MM.1S (cell line): ENCODE data around the gene TMEM163.

ENCODE experiments used
- DNase-seq: peaks from one replicate; pipeline ENCODE4 v3.0.0-alpha.2; 2015
- H2AFZ ChIP-seq: fragments of 300-600 bp; sonication (generic); 2 replicates; pipeline ENCODE4 v1.6.0; 2016; ENCODE audit warnings: antibody characterized with exemption, low read length
- H3F3A ChIP-seq: fragments of 300-600 bp; sonication (generic); 2 replicates; pipeline ENCODE4 v1.6.1; 2016; ENCODE audit warnings: mild to moderate bottlenecking, antibody characterized with exemption, low read length, moderate library complexity, mixed read lengths; ENCODE audit not compliant: insufficient read depth
- H3K27ac ChIP-seq: fragments of 300-600 bp; sonication (generic); 2 replicates; pipeline ENCODE4 v1.5.1; 2016; ENCODE audit warnings: mild to moderate bottlenecking, low read length
- H3K27me3 ChIP-seq: fragments of 300-600 bp; sonication (generic); replicated peaks from 2 replicates; pipeline ENCODE4 v1.6.0; 2016; ENCODE audit warnings: low read length; ENCODE audit not compliant: insufficient read depth
- H3K36me3 ChIP-seq: fragments of 300-600 bp; sonication (generic); replicated peaks from 2 replicates; pipeline ENCODE4 v1.6.1; 2016; ENCODE audit warnings: mild to moderate bottlenecking, low read length, mixed read lengths; ENCODE audit not compliant: insufficient read depth
- H3K4me1 ChIP-seq: fragments of 300-600 bp; sonication (generic); 2 replicates; pipeline ENCODE4 v1.6.1; 2016; ENCODE audit warnings: low read length, mixed read lengths
- H3K4me2 ChIP-seq: fragments of 300-600 bp; sonication (generic); 2 replicates; pipeline ENCODE4 v1.6.0; 2016; ENCODE audit warnings: low read depth, low read length
- H3K4me3 ChIP-seq: fragments of 300-600 bp; sonication (generic); 2 replicates; pipeline ENCODE4 v1.5.1; 2016; ENCODE audit warnings: low read length, mixed read lengths
- H3K79me2 ChIP-seq: fragments of 300-600 bp; sonication (generic); 2 replicates; pipeline ENCODE4 v1.6.1; 2016; ENCODE audit warnings: mixed run types, low read length, mixed read lengths
- H3K9ac ChIP-seq: fragments of 300-600 bp; sonication (generic); 2 replicates; pipeline ENCODE4 v1.6.1; 2016; ENCODE audit warnings: low read length, mixed read lengths
- H3K9me2 ChIP-seq: fragments of 300-600 bp; sonication (generic); replicated peaks from 2 replicates; pipeline ENCODE4 v1.6.1; 2016; ENCODE audit warnings: mild to moderate bottlenecking, low read length, mixed read lengths; ENCODE audit not compliant: insufficient read depth
- H3K9me3 ChIP-seq: fragments of 300-600 bp; sonication (generic); replicated peaks from 2 replicates; pipeline ENCODE4 v1.6.1; 2016; ENCODE audit warnings: mild to moderate bottlenecking, low read length, mixed read lengths; ENCODE audit not compliant: insufficient read depth
- H4K20me1 ChIP-seq: fragments of 300-600 bp; sonication (generic); 2 replicates; pipeline ENCODE4 v1.6.1; 2016; ENCODE audit warnings: mild to moderate bottlenecking, low read length, moderate library complexity, mixed read lengths; ENCODE audit not compliant: insufficient read depth
- EZH2 ChIP-seq: fragments of 300-600 bp; sonication (generic); optimal IDR thresholded peaks from 2 replicates; pipeline ENCODE3; 2017; ENCODE audit warnings: low read depth, mild to moderate bottlenecking, antibody characterized with exemption, low read length, mixed read lengths
- EZH2phosphoT487 ChIP-seq: fragments of 300-600 bp; sonication (generic); IDR thresholded peaks from 2 replicates; pipeline ENCODE4 v1.6.1; 2018; ENCODE audit warnings: antibody characterized with exemption, low read length
- TF ChIP-seq, protein P1 (sequence below): fragments of 300-600 bp; sonication (generic); IDR thresholded peaks from 2 replicates; pipeline ENCODE4 v1.5.1; 2016; ENCODE audit warnings: antibody characterized with exemption, low read length, mixed read lengths

TMEM163 gene

DNA sequence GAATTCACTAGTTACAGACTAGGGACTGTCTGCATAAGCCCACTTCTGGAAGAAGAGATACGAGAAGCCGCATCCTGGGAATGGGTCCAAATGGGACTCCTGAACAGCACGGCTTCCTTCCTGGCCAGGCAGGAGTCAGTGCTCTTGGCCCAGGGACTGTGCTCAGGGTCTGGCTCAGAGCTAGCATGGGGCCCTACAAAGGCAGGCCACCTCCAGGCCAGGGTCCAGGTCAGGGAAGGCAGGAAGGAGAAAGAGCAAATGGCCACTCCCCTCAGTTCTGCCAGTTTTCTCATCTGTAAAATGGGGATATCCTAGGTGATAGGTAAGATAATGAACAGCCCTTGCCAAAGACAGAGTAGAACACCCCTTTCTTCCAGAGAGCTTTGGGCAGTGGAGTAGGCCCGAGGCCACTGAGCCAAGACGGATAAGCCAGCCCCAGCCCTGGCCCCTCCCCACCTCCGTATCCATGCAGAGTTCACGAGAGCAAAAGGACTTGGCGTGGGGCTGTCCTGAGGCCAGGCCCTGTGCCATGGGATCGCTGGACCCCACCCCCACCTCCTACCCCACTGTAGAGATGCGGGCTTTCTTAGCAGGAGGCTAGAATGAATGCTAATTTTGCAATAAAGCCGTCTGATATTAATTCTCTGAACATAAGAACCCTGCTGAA, 274.9 kb downstream of the TMEM163 start:
- H3K36me3 ChIP-seq: peaks cover 3% of the 10 kb centered on the region; the same call in 1 of the 2 replicates
- TF ChIP-seq, protein P1, sequence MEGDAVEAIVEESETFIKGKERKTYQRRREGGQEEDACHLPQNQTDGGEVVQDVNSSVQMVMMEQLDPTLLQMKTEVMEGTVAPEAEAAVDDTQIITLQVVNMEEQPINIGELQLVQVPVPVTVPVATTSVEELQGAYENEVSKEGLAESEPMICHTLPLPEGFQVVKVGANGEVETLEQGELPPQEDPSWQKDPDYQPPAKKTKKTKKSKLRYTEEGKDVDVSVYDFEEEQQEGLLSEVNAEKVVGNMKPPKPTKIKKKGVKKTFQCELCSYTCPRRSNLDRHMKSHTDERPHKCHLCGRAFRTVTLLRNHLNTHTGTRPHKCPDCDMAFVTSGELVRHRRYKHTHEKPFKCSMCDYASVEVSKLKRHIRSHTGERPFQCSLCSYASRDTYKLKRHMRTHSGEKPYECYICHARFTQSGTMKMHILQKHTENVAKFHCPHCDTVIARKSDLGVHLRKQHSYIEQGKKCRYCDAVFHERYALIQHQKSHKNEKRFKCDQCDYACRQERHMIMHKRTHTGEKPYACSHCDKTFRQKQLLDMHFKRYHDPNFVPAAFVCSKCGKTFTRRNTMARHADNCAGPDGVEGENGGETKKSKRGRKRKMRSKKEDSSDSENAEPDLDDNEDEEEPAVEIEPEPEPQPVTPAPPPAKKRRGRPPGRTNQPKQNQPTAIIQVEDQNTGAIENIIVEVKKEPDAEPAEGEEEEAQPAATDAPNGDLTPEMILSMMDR: no peak
- TF ChIP-seq EZH2 (no peak), EZH2phosphoT487 (no peak)
- no peaks in the 10 kb centered on the region for H3F3A ChIP-seq
- H3K79me2 ChIP-seq: no peaks in the 10 kb centered on the region
- H3K9me3 ChIP-seq: no peaks in the 10 kb centered on the region
- no peak overlapping the region for H3K4me2 ChIP-seq
- no peak overlapping the region for H3K9ac ChIP-seq
- no peak overlapping the region for H3K27ac ChIP-seq
- no peaks in the 10 kb centered on the region for H3K4me1 ChIP-seq
- no peaks in the 10 kb centered on the region for H4K20me1 ChIP-seq
- H3K9me2 ChIP-seq: no peaks in the 10 kb centered on the region
- DNase-seq: no peak
- no peak overlapping the region for H3K4me3 ChIP-seq
- no peaks in the 10 kb centered on the region for H3K27me3 ChIP-seq
- no peak overlapping the region for H2AFZ ChIP-seq

DNA sequence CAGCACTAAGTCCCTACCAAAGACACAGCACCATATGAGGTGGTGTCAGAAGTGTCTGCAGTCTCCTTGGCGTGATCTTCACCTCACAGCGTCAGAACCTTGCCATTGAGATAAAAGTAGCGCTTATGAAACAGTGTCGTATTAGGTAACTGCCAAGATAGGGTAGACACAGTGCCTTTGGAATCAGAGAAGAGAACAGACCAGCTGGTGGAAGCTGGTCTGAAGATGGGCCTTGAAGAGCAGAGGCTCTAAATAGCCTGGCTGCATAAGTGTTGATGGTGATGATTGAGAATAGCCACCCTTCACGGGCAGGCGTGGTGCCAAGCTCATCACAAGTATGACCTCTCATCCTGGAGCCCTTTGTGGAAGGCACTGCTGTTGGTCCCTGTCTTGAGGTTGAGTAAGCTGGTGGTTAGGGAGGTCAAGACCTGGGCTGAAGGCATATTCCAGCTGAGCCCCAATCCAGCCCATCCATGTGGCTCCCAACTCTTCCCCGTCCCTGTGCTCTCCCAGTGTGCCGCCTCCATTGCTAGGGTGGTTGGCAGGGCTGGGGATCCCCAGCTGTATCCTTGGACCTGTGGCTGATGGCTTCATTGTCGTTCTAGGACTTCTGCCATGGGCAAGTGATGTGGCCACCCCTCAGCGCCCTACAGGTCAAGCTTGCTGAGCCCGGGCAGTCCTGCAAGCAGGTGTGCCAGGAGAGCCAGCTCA, 277.5 kb downstream of the TMEM163 start:
- peaks cover 3% of the 10 kb centered on the region; the same call in 1 of the 2 replicates for H3K36me3 ChIP-seq
- no peaks in the 10 kb centered on the region for H3K9me2 ChIP-seq
- no peak overlapping the region for H2AFZ ChIP-seq
- no peaks in the 10 kb centered on the region for H3F3A ChIP-seq
- no peaks in the 10 kb centered on the region for H4K20me1 ChIP-seq
- no peaks in the 10 kb centered on the region for H3K9me3 ChIP-seq
- H3K4me1 ChIP-seq: no peaks in the 10 kb centered on the region
- no peaks in the 10 kb centered on the region for H3K27me3 ChIP-seq
- H3K4me2 ChIP-seq: no peak overlapping the region
- H3K9ac ChIP-seq: no peak overlapping the region
- H3K79me2 ChIP-seq: no peaks in the 10 kb centered on the region
- H3K27ac ChIP-seq: no peak overlapping the region
- no peak for DNase-seq
- TF ChIP-seq EZH2 (no peak), EZH2phosphoT487 (no peak)
- TF ChIP-seq, protein P1: no peak
- no peak overlapping the region for H3K4me3 ChIP-seq

DNA sequence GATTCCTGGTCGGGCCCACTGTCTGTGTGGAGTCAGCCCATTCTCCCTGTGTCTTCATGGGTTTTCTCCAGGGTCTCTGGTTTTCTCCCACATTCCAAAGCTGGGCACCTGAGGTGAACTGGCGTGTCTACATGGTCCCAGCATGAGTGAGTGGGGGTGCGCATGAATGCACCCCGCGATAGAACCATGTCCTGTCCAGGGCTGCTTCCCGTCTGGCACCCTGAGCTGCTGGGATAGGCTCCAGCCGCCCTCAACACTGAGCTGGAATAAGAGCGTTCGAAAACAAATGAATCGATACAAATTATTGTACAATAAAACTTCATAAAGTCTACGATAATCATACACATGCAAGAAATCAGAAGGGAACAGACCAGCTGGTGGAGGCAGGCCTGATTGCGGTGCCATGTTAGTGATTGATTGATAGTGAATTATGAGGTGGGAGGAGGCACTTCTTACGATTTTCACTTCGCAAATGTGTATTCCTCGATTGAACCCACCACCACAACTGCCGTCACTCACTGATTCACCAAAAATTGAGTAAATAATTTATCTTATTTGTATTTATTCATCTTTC, 278.4 kb downstream of the TMEM163 start:
- Histone ChIP-seq H3K79me2 (no peaks in the 10 kb centered on the region), H3K27me3 (no peaks in the 10 kb centered on the region), H3K9me2 (no peaks in the 10 kb centered on the region), H3K9me3 (no peaks in the 10 kb centered on the region), H4K20me1 (no peaks in the 10 kb centered on the region), H3K4me3 (no peak overlapping the region), H2AFZ (no peak overlapping the region), H3K36me3 (peaks cover 3% of the 10 kb centered on the region; the same call in 1 of the 2 replicates), H3K27ac (no peak overlapping the region), H3F3A (no peaks in the 10 kb centered on the region), H3K9ac (no peak overlapping the region), H3K4me1 (no peaks in the 10 kb centered on the region), H3K4me2 (no peak overlapping the region)
- TF ChIP-seq, protein P1: no peak
- TF ChIP-seq EZH2phosphoT487 (no peak), EZH2 (no peak)
- DNase-seq: no peak
